ENCODE data around the gene PRDM5. TPM values are rescaled to one million over a fixed set of nuclear protein-coding genes. Genes with fewer than 3 reads are reported as not detected.

The PRDM5 gene
- polyA plus RNA-seq, 1 donor (not counting 4 experiments of a cell fraction or from before 2014, with no cell fraction given) = 3.6 TPM

GRCh38 chr4:120736312-120736711 lies 186.2 kb downstream of the PRDM5 start:
- no peak for TF ChIP-seq EZH2 (IDR thresholded peaks at IDR 0.05; ENCODE audit: low read length)
- TF ChIP-seq, protein P1, sequence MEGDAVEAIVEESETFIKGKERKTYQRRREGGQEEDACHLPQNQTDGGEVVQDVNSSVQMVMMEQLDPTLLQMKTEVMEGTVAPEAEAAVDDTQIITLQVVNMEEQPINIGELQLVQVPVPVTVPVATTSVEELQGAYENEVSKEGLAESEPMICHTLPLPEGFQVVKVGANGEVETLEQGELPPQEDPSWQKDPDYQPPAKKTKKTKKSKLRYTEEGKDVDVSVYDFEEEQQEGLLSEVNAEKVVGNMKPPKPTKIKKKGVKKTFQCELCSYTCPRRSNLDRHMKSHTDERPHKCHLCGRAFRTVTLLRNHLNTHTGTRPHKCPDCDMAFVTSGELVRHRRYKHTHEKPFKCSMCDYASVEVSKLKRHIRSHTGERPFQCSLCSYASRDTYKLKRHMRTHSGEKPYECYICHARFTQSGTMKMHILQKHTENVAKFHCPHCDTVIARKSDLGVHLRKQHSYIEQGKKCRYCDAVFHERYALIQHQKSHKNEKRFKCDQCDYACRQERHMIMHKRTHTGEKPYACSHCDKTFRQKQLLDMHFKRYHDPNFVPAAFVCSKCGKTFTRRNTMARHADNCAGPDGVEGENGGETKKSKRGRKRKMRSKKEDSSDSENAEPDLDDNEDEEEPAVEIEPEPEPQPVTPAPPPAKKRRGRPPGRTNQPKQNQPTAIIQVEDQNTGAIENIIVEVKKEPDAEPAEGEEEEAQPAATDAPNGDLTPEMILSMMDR (optimal IDR thresholded peaks at IDR 0.05 in 1 of 3, IDR thresholded peaks at IDR 0.05 in 1 of 3, conservative IDR thresholded peaks at IDR 0.05 in 1 of 3; ENCODE audit: extremely low read depth in 1 of 3, insufficient read depth in 2 of 3, low read length in 3 of 3) = no peak
- Histone ChIP-seq H3K36me3 (ENCODE audit: control insufficient read depth in 2 of 2, extremely low read depth in 1 of 2, insufficient read depth in 2 of 2, low read length in 2 of 2) (no peaks in the 10 kb centered on the region), H3K4me1 (ENCODE audit: control insufficient read depth, extremely low read depth, insufficient read depth, low read length) (no peaks in the 10 kb centered on the region), H3K79me2 (ENCODE audit: control insufficient read depth, insufficient read depth, low read length) (no peaks in the 10 kb centered on the region), H4K20me1 (ENCODE audit: control insufficient read depth, extremely low read depth, insufficient read depth, low read length) (no peaks in the 10 kb centered on the region), H2AFZ (ENCODE audit: control insufficient read depth, low read length) (no peak overlapping the region), H3K27me3 (ENCODE audit: control insufficient read depth, extremely low read depth, insufficient read depth, low read length) (no peaks in the 10 kb centered on the region), H3K27ac (ENCODE audit: control insufficient read depth, insufficient read depth, low read length) (no peak overlapping the region), H3K9me1 (ENCODE audit: control insufficient read depth, extremely low read depth, insufficient read depth, low read length) (no peaks in the 10 kb centered on the region), H3K9me3 (ENCODE audit: control insufficient read depth, low read depth, low read length) (no peaks in the 10 kb centered on the region), H3K4me3 (ENCODE audit: control insufficient read depth in 2 of 3, extremely low read depth in 1 of 3, insufficient read depth in 2 of 3, low read depth in 1 of 3, low read length in 3 of 3) (no peak overlapping the region), H3K4me2 (ENCODE audit: control insufficient read depth, extremely low read depth, insufficient read depth, low read depth, low read length) (no peak overlapping the region), H3K9ac (ENCODE audit: control insufficient read depth, extremely low read depth, insufficient read depth, low read length) (no peak overlapping the region)
- dilution Hi-C loops (cut with MboI; ENCODE audit: extremely low pct_ligation_motif_present, low sequenced_read_pairs) = no loop called here
- FAIRE-seq (no peak), DNase-seq (ENCODE audit: low read depth, low spot score) (no peak)

- no peak for TF ChIP-seq EZH2 (IDR thresholded peaks at IDR 0.05; ENCODE audit: low read length)
- TF ChIP-seq, protein P1 (optimal IDR thresholded peaks at IDR 0.05 in 1 of 3, IDR thresholded peaks at IDR 0.05 in 1 of 3, conservative IDR thresholded peaks at IDR 0.05 in 1 of 3; ENCODE audit: extremely low read depth in 1 of 3, insufficient read depth in 2 of 3, low read length in 3 of 3) = no peak
Observed at GRCh38 chr4:120733968-120734367, 188.6 kb downstream of the PRDM5 start.

More at GRCh38 chr4:120733968-120734367, 188.6 kb downstream of the PRDM5 start:
- Histone ChIP-seq H3K4me3 (ENCODE audit: control insufficient read depth in 2 of 3, extremely low read depth in 1 of 3, insufficient read depth in 2 of 3, low read depth in 1 of 3, low read length in 3 of 3) (no peak overlapping the region), H3K4me1 (ENCODE audit: control insufficient read depth, extremely low read depth, insufficient read depth, low read length) (no peaks in the 10 kb centered on the region), H3K27ac (ENCODE audit: control insufficient read depth, insufficient read depth, low read length) (no peak overlapping the region), H2AFZ (ENCODE audit: control insufficient read depth, low read length) (no peak overlapping the region), H3K4me2 (ENCODE audit: control insufficient read depth, extremely low read depth, insufficient read depth, low read depth, low read length) (no peak overlapping the region), H4K20me1 (ENCODE audit: control insufficient read depth, extremely low read depth, insufficient read depth, low read length) (no peaks in the 10 kb centered on the region), H3K9ac (ENCODE audit: control insufficient read depth, extremely low read depth, insufficient read depth, low read length) (no peak overlapping the region), H3K27me3 (ENCODE audit: control insufficient read depth, extremely low read depth, insufficient read depth, low read length) (no peaks in the 10 kb centered on the region), H3K9me3 (ENCODE audit: control insufficient read depth, low read depth, low read length) (no peaks in the 10 kb centered on the region), H3K36me3 (ENCODE audit: control insufficient read depth in 2 of 2, extremely low read depth in 1 of 2, insufficient read depth in 2 of 2, low read length in 2 of 2) (no peaks in the 10 kb centered on the region), H3K9me1 (ENCODE audit: control insufficient read depth, extremely low read depth, insufficient read depth, low read length) (no peaks in the 10 kb centered on the region), H3K79me2 (ENCODE audit: control insufficient read depth, insufficient read depth, low read length) (no peaks in the 10 kb centered on the region)
- no peak for FAIRE-seq
- no peak for DNase-seq (ENCODE audit: low read depth, low spot score)
- dilution Hi-C loops (cut with MboI; ENCODE audit: extremely low pct_ligation_motif_present, low sequenced_read_pairs) = no loop called here

Measured in keratinocyte (primary cell).